DND-41 (cell line): ENCODE results near the gene ABCC12.
A peak's percentile ranks its signal among the peaks of the same experiment; 100 is the strongest.

Experiments used
- ATAC-seq: fragments of 200-7000 bp; cut with Tn5 transposase; 3 replicates; pipeline ENCODE4 v1.9.1; 2021; ENCODE audit warnings: low read depth; ENCODE audit not compliant: insufficient read depth
- DNase-seq: peaks from one replicate; pipeline ENCODE4 v3.0.0-alpha.2; 2020
- H2AFZ ChIP-seq: 2 replicates; pipeline ENCODE4 v1.6.0; 2012; ENCODE audit warnings: low read depth, low read length
- H3K27ac ChIP-seq: 2 replicates; pipeline ENCODE4 v1.5.1; 2012; ENCODE audit warnings: low read length, inconsistent platforms
- H3K27me3 ChIP-seq: fragments of 200-600 bp; sonication (generic); 2 replicates; pipeline ENCODE4 v1.6.0; 2012; ENCODE audit warnings: low read length, mild to moderate bottlenecking, inconsistent platforms; ENCODE audit not compliant: insufficient read depth, poor library complexity
- H3K36me3 ChIP-seq: 2 replicates; pipeline ENCODE4 v1.5.1; 2012; ENCODE audit warnings: low read length, inconsistent platforms; ENCODE audit not compliant: insufficient read depth
- H3K4me1 ChIP-seq: 2 replicates; pipeline ENCODE4 v1.5.1; 2012; ENCODE audit warnings: mild to moderate bottlenecking, low read length; ENCODE audit not compliant: insufficient read depth
- H3K4me2 ChIP-seq: 2 replicates; pipeline ENCODE4 v1.6.0; 2012; ENCODE audit warnings: mild to moderate bottlenecking, moderate library complexity, low read length, inconsistent platforms; ENCODE audit not compliant: insufficient read depth
- H3K4me3 ChIP-seq, 2 experiments: fragments of 200-600 bp in 1 of 2; shearing (Covaris generic) in 1 of 2; 2 replicates each; pipeline ENCODE4 v1.5.1; 2012 to 2016; ENCODE audit warnings: inconsistent platforms in 2 of 2, low read length in 2 of 2, mild to moderate bottlenecking in 2 of 2, low read depth in 1 of 2, moderate library complexity in 1 of 2
- H3K79me2 ChIP-seq: 2 replicates; pipeline ENCODE4 v1.6.0; 2012; ENCODE audit warnings: low read length, inconsistent platforms; ENCODE audit not compliant: insufficient read depth
- H3K9ac ChIP-seq: 2 replicates; pipeline ENCODE4 v1.6.0; 2012; ENCODE audit warnings: low read depth, mild to moderate bottlenecking, inconsistent platforms, low read length, moderate library complexity
- H3K9me3 ChIP-seq: 2 replicates; pipeline ENCODE4 v1.5.1; 2012; ENCODE audit warnings: low read length, moderate library complexity, mild to moderate bottlenecking, inconsistent platforms; ENCODE audit not compliant: insufficient read depth, severe bottlenecking
- H4K20me1 ChIP-seq: 2 replicates; pipeline ENCODE4 v1.6.0; 2012; ENCODE audit warnings: low read length; ENCODE audit not compliant: insufficient read depth
- EZH2 ChIP-seq: IDR thresholded peaks from 3 replicates; pipeline ENCODE4 v1.6.1; 2012; ENCODE audit warnings: borderline replicate concordance, low read depth, mild to moderate bottlenecking, moderate library complexity, low read length, inconsistent platforms; ENCODE audit not compliant: severe bottlenecking
- TF ChIP-seq, protein P1 (sequence below): IDR thresholded peaks from 2 replicates; pipeline ENCODE4 v1.5.1; 2012; ENCODE audit warnings: borderline replicate concordance, low read length, moderate library complexity, mild to moderate bottlenecking; ENCODE audit not compliant: poor library complexity, severe bottlenecking; ENCODE audit errors: extremely low read depth

Gene ABCC12

DNA sequence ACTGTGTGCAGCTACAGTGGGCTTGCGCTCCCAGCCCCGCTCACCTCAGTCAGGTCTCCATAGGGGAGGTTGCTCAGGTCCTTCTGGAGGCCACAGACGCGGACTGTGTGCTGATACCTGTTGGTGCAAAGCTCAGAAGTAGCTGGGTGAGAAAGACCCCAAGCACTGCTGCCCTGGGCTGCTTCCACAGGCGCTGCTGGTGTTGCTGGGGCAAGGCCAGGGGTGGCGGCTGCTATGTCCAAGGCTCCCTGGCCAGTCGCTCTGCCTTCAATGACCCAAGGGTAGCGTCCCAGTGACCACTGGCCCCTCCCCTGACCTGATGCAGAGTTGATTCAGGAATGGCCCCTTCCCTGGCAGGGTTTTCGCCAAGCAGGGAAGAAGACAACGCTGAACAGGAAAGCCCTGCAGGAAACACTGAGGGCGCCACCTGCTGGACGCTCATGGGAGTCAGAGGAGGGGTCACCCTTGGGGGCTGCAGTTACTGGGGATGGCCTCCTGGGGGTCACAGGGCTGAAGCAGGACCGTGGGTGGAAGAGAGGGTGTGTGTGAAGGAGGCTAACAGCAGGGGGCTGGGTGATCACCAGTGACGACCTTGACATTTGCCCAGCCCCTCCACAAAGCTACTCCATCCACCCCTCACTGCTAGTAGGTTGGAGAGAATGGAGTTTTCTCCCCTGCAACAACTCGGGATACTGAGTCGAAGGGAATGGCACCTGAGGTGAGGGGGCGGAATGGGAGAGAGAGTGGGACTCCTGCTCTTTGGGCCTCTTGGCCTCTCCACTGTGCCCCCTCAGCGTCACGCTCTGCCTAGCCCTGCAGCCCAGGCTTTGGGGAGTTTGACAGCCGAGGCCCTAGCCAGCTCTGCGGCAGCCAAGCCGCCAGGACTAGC is 38.3 kb downstream of the ABCC12 start:
- TF ChIP-seq EZH2: no peak
- TF ChIP-seq, protein P1, sequence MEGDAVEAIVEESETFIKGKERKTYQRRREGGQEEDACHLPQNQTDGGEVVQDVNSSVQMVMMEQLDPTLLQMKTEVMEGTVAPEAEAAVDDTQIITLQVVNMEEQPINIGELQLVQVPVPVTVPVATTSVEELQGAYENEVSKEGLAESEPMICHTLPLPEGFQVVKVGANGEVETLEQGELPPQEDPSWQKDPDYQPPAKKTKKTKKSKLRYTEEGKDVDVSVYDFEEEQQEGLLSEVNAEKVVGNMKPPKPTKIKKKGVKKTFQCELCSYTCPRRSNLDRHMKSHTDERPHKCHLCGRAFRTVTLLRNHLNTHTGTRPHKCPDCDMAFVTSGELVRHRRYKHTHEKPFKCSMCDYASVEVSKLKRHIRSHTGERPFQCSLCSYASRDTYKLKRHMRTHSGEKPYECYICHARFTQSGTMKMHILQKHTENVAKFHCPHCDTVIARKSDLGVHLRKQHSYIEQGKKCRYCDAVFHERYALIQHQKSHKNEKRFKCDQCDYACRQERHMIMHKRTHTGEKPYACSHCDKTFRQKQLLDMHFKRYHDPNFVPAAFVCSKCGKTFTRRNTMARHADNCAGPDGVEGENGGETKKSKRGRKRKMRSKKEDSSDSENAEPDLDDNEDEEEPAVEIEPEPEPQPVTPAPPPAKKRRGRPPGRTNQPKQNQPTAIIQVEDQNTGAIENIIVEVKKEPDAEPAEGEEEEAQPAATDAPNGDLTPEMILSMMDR: peak; percentile 89
- H3K36me3 ChIP-seq: no peaks in the 10 kb centered on the region
- no peak overlapping the region for H3K27ac ChIP-seq
- H3K4me3 ChIP-seq: no peak overlapping the region
- no peaks in the 10 kb centered on the region for H3K9me3 ChIP-seq
- H2AFZ ChIP-seq: no peak overlapping the region
- H3K4me2 ChIP-seq: no peak overlapping the region
- no peaks in the 10 kb centered on the region for H3K79me2 ChIP-seq
- H3K4me1 ChIP-seq: no peaks in the 10 kb centered on the region
- H3K9ac ChIP-seq: no peak overlapping the region
- no peaks in the 10 kb centered on the region for H3K27me3 ChIP-seq
- ATAC-seq (peak; percentile 94), DNase-seq (peak; percentile 69)
- H4K20me1 ChIP-seq: no peaks in the 10 kb centered on the region

DNA sequence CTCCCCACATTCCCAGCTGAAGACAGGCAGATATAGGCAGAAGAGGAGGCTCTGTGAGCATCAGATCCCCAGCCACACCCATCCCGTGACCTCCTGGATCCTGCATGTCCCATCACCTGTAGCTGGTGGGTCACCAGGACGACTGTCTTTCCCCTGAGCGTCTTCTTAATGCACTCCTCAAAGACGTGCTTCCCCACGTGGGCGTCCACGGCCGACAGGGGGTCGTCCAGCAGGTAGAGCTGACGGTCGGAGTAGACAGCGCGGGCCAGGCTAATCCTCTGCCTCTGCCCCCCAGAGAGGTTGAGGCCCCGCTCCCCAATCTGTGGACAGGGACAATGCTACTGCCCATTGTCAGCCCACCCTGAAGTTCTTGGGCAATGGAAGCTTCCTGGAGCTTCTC is 40.5 kb downstream of the ABCC12 start:
- no peak overlapping the region for H3K4me3 ChIP-seq
- no peaks in the 10 kb centered on the region for H3K4me1 ChIP-seq
- no peak overlapping the region for H3K27ac ChIP-seq
- H3K9me3 ChIP-seq: no peaks in the 10 kb centered on the region
- DNase-seq: no peak
- no peak overlapping the region for H3K9ac ChIP-seq
- no peaks in the 10 kb centered on the region for H4K20me1 ChIP-seq
- no peak for ATAC-seq
- no peak overlapping the region for H2AFZ ChIP-seq
- TF ChIP-seq, protein P1: no peak
- TF ChIP-seq EZH2: no peak
- H3K36me3 ChIP-seq: no peaks in the 10 kb centered on the region
- H3K4me2 ChIP-seq: no peak overlapping the region
- no peaks in the 10 kb centered on the region for H3K27me3 ChIP-seq
- H3K79me2 ChIP-seq: no peaks in the 10 kb centered on the region

DNA sequence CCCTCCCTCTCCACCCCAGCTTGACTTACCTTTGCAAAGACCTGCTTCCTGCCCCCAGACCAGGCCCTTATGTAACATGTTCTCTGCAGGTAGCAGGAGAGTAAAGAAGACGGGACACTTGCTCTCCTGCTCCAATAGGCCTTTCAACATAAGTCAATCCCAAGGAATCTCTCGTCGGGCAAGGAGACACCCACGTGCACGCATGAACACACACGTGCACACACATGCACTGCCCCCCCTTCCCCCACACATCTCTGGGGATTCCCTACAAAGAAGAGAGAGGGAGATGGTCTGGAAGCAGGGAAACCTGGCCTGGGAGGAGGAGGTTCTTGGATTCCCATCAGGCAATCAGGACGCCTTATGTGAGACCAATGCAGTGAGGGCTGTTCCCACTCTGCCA is 41.4 kb downstream of the ABCC12 start:
- Histone ChIP-seq H3K4me1 (no peaks in the 10 kb centered on the region), H3K9me3 (no peaks in the 10 kb centered on the region), H3K4me2 (no peak overlapping the region), H3K27me3 (no peaks in the 10 kb centered on the region), H3K27ac (no peak overlapping the region), H3K4me3 (no peak overlapping the region), H3K9ac (no peak overlapping the region), H2AFZ (no peak overlapping the region), H3K79me2 (no peaks in the 10 kb centered on the region), H3K36me3 (no peaks in the 10 kb centered on the region), H4K20me1 (no peaks in the 10 kb centered on the region)
- TF ChIP-seq, protein P1: no peak
- no peak for TF ChIP-seq EZH2
- DNase-seq: no peak
- ATAC-seq: no peak
